Activated CD4-positive, alpha-beta T cell treated with anti-CD3 and anti-CD28 coated beads, Interleukin-2, amount 50 U/mL, for 4 hours (primary cell): Measurements from ENCODE around the gene RXRB.

ENCODE experiments used
- DNase-seq, 2 experiments: peaks; one replicate each; pipeline ENCODE4 v3.0.0-alpha.2; 2020

Gene RXRB

DNA sequence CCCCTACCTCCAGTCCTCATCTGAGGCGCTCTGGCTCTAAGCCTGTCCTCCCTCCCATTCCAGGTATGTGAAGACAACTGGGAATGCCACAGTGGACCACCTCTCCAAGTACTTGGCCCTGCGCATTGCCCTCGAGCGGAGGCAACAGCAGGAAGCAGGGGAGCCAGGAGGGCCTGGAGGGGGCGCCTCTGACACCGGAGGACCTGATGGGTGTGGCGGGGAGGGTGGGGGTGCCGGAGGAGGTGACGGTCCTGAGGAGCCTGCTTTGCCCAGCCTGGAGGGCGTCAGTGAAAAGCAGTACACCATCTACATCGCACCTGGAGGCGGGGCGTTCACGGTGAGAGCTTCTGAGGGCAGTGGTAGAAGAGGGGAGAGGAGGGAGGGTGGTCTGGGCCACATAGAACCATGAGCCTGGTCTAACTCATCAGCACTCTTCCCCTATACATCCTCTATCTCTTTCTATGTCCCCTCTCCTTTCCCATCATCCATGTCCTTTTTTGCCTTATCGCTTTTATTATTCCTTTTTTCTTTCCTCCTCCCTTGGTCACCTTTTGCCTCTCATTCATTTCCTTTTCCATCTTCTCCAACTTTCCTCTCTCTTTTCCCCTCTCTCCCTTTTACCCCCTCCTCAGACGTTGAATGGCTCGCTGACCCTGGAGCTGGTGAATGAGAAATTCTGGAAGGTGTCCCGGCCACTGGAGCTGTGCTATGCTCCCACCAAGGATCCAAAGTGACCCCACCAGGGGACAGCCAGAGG lies 11.4 kb upstream of the RXRB start:
- DNase-seq, result no peak

- no peak for DNase-seq
These were observed 10.7 kb upstream of the RXRB start for GRCh38 chr6:33211136-33211535.

GRCh38 chr6:33209856-33210255 lies 9.4 kb upstream of the RXRB start:
- DNase-seq, result no peak

GRCh38 chr6:33208091-33208967 lies 7.9 kb upstream of the RXRB start, which contains the start of gene RING1:
TSS of gene RING1 (plus strand) at chr6:33208500. CDS start at chr6:33208823, 323 bp downstream.
- DNase-seq, result peak; percentile 83 to 85

DNA sequence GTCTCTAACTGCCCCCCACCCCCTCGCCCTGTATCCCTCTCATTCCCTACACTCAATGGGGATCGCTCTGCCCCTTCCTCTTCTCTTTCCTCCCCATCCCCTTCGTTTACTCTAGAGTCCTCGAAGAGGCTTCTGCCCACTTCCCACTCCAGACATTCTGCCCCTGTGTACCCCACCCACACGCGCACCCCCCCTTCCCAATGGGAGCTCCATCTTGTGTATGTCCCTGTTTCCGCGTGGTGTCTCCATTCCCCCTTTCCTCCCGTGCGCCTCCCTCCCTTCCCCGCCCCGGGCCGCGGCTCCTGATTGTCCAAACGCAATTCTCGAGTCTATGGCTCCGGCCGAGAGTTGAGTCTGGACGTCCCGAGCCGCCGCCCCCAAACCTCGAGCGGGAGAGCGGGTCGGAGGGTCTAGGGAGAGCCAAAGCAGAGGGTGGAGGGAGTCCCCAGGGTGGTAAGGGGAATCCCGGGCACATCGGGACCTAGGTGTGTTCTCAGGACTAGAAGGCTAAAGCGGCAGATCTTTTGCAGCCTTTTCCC lies 7.2 kb upstream of the RXRB start:
- DNase-seq, result no peak

DNA sequence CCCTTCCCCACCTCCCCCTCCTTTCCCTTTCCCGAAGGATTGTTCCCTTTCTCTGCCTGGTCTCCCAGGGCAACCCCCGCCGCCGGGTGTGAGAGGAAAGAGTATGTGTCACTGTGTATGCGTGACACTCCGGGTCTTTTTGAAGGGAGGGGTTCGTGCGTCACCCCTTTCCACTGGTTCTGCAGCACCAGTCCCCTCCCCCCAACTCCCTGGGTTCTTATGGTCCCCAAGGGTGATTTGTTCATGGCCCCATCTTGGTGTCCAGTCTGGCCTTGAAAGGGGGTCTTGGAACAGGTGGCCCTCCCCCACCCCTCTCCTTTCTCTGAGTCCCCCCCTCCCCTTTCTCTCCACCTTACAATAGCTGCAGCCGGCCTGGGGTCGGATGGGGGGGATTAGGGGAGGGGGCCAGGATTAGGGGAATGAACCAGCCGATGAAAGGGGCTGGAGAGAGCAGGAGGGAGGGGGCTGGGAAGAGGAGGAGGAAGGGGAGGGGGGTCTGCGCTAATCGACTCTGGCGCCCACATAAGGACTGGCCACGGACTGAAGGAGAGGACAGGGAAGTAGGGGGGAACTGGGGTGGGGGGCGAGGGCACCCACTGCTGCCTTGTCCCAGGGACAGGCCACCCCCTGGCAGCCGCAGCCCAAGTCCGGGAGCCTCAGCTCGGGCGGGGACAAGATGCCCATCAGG lies 6.5 kb upstream of the RXRB start:
- no peak for DNase-seq

- no peak for DNase-seq
These were observed 5.8 kb upstream of the RXRB start for GRCh38 chr6:33206027-33206863.

- no peak for DNase-seq
These were observed 4.9 kb upstream of the RXRB start for GRCh38 chr6:33205191-33206026.

GRCh38 chr6:33204415-33205190 lies 4.1 kb upstream of the RXRB start, which contains the start of gene HSD17B8:
TSS of gene HSD17B8 (plus strand) at chr6:33204655. CDS start at chr6:33204669, 14 bp downstream.
- peak; percentile 88 to 89 for DNase-seq

- DNase-seq, result no peak
These were observed 3.6 kb upstream of the RXRB start for GRCh38 chr6:33204165-33204414.

DNA sequence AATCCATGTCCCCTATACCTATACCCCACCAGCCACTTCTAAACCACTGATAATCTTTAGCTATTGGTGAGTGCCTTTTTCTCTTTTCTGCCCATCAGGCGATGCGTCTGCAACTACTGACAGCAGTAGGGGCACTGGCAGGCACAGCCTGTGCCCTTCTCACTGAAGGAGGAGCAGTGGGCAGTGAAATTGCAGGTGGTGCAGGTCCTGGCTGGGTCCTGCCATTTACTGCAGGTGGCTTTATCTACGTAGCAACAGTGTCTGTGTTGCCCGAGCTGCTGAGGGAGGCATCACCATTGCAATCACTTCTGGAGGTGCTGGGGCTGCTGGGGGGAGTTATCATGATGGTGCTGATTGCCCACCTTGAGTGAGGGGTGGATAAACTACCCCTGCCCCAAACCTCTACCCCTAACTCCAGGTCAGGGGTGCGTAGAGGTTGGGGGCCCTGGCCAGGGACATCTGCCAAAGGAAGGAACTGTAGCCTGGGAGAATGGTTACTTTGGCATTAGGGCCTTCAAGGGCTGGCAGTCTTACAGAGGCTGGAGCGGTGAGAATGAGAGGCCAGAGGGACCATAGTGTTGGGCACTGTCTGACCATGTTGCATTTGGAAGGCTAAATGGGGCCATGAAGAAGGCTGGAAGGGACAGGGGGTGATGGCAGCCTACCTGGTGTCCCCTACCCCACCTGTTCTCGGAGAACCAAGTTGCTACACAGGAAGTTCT lies 3.1 kb upstream of the RXRB start:
- DNase-seq, result no peak

GRCh38 chr6:33202799-33203198 lies 2.3 kb upstream of the RXRB start:
- DNase-seq, result no peak

- DNase-seq, result no peak
These were observed 1.5 kb upstream of the RXRB start for GRCh38 chr6:33201935-33202334.

- DNase-seq, result no peak
These were observed 681 bp upstream of the RXRB start for GRCh38 chr6:33201147-33201545.

GRCh38 chr6:33199687-33200218 lies 712 bp downstream of the RXRB start:
- DNase-seq, result peak; percentile 51

DNA sequence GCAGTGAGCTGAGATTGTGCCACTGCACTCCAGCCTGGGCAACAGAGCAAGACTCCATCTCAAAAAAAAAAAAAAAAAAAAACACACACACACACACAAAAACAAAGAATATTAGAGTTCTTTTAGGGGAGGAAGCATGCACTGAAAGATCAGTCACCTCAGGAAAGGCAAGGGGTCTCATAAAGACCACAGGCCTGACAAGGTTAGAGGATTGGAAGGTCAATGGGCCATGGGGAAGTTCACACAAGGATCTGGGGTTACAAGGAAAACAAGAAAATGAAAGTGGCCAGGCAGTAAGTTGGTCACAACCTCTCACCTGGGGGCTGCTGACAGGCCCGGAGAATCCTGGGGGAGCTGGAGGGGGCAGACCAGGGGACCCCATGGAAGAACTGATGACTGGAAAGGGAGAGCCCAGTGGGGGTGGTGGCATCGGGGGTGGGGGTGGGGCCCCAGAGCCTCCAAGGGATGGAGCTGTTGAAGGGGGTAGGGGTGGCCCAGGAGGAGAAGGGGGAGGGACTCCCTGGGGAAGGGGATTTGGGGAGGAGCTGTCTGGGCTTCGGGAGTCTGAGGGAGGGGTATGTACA lies 1.5 kb downstream of the RXRB start:
- no peak for DNase-seq

DNA sequence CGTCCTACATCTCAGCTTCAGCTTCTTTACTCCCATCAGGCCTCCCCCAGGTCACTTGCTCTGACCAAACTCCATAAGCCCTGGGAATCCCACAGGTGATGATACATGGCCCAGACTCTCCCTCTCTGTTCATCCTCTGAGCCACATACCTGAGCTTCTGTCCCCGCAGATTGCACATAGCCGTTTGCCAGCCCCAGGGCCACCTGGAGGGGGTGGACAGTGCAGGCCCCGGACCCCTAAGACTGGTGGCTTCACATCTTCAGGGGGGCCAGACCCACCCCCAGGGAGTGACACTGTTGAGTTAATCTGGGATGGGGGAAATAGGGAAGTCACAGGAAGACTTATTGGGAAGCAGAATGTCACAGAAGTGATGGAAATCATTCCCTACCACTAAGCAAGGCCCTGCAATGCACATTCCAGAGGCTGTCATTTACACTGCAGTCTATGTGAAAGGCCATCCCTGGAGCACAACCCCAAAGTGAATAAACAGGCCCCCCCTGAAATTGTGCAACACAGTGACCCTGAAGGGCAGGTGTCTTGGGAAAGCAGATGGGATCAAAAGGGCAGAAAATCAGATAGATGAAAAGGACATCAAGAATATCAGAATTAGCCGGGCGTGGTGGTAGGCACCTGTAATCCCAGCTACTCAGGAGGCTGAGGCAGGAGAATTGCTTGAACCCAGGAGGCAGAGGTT lies 2.2 kb downstream of the RXRB start:
- no peak for DNase-seq

DNA sequence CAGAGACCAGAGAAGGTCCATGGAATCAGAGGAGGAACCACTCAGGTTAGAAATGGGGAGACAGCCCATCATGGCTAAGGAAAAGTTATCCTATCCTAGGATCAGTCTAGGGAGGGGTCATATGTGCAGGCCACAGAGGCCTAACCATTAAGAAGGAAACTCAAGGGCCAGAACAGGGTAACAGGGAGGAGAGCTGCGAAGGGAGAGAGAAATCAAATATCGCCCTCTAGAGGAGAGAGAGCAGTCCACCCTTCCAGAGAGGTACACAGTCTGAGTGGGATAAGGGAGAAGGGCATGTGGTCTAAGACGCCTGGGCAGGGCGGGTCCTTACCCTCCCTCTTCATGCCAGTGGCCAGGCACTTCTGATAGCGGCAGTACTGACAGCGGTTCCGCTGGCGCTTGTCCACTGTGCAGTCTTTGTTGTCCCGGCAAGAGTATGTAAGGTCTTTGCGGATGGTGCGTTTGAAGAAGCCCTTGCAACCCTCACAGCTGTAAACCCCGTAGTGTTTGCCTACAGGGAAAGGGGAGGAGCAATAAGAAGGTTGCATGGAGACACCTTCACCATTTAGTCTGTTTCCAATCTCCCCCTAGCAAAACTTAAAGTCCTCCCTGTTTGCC lies 2.9 kb downstream of the RXRB start:
- DNase-seq, result no peak
